Activated CD8-positive, alpha-beta T cell treated with anti-CD3 and anti-CD28 coated beads for 36 hours (primary cell): ENCODE results near the gene TRIO. TPM values are rescaled to one million over a fixed set of nuclear protein-coding genes. Genes with fewer than 3 reads are reported as not detected.

ENCODE experiments used
- ATAC-seq: fragments of 200-7000 bp; cut with Tn5 transposase; one replicate; pipeline ENCODE4 v1.10.0; 2021; ENCODE audit warnings: mild to moderate bottlenecking, moderate library complexity
- CTCF ChIA-PET: fragments of 350-600 bp; sonication (Branson Sonifier 250); formaldehyde crosslinking; loops from one replicate; lab custom pipeline; 2021; ENCODE audit warnings: antibody characterized with exemption; lab: Charles Lee
- POLR2A ChIA-PET: fragments of 350-600 bp; sonication (Branson Sonifier 250); formaldehyde crosslinking; loops from one replicate; lab custom pipeline; 2021; ENCODE audit warnings: antibody characterized with exemption; lab: Charles Lee
- DNase-seq: peaks from one replicate; pipeline ENCODE4 v3.0.0-alpha.2; 2020
- H3K27ac Mint-ChIP-seq: one replicate; pipeline ENCODE4 v1.8.0; 2021; ENCODE audit warnings: mild to moderate bottlenecking, mixed read lengths
- H3K27me3 Mint-ChIP-seq: one replicate; pipeline ENCODE4 v1.8.0; 2021; ENCODE audit warnings: mixed read lengths
- H3K36me3 Mint-ChIP-seq: one replicate; pipeline ENCODE4 v1.8.0; 2021; ENCODE audit warnings: low read depth, mixed read lengths
- H3K4me1 Mint-ChIP-seq: one replicate; pipeline ENCODE4 v1.8.0; 2021; ENCODE audit warnings: low read depth, mixed read lengths
- H3K4me3 Mint-ChIP-seq: one replicate; pipeline ENCODE4 v1.8.0; 2021; ENCODE audit warnings: mild to moderate bottlenecking, moderate library complexity, mixed read lengths
- H3K9me3 Mint-ChIP-seq: one replicate; pipeline ENCODE4 v1.8.0; 2021; ENCODE audit warnings: mixed read lengths
- intact Hi-C: fragments of 100-400 bp; cut with micrococcal nuclease; formaldehyde crosslinking; loops from one replicate; pipeline ENCODE4 v1.10.0; 2022
- total RNA-seq, 2 experiments: library from RNA; stranded (reverse); gene quantifications; one replicate each; pipeline ENCODE4 v1.2.3, GENCODE V29; 2021
- TF ChIP-seq, protein P1 (sequence below): fragments of 200-600 bp; IDR thresholded peaks from one replicate; pipeline ENCODE4 v1.8.0; 2022; ENCODE audit warnings: antibody characterized with exemption, mild to moderate bottlenecking

Gene TRIO
- total RNA-seq, 2 experiments from 2014 or later = 11.4 to 11.5 TPM

- POLR2A ChIA-PET = interaction anchor here (0.7 kb wide), 1 partner anchor 19 kb away, joined by 3 read pairs; no protein-coding TSS in a partner anchor
- Mint-ChIP-seq H3K27ac (no peak overlapping the region), H3K9me3 (no peaks in the 10 kb centered on the region), H3K4me3 (no peak overlapping the region), H3K4me1 (peaks cover 8% of the 10 kb centered on the region), H3K36me3 (no peaks in the 10 kb centered on the region), H3K27me3 (peaks cover 46% of the 10 kb centered on the region)
- ATAC-seq (no peak), DNase-seq (no peak)
- intact Hi-C loops = no loop called here
- TF ChIP-seq, protein P1, sequence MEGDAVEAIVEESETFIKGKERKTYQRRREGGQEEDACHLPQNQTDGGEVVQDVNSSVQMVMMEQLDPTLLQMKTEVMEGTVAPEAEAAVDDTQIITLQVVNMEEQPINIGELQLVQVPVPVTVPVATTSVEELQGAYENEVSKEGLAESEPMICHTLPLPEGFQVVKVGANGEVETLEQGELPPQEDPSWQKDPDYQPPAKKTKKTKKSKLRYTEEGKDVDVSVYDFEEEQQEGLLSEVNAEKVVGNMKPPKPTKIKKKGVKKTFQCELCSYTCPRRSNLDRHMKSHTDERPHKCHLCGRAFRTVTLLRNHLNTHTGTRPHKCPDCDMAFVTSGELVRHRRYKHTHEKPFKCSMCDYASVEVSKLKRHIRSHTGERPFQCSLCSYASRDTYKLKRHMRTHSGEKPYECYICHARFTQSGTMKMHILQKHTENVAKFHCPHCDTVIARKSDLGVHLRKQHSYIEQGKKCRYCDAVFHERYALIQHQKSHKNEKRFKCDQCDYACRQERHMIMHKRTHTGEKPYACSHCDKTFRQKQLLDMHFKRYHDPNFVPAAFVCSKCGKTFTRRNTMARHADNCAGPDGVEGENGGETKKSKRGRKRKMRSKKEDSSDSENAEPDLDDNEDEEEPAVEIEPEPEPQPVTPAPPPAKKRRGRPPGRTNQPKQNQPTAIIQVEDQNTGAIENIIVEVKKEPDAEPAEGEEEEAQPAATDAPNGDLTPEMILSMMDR = no peak
- CTCF ChIA-PET = interaction anchor here (1.3 to 2.9 kb wide), 2 partner anchors 9 to 128 kb away, joined by 5 to 10 read pairs; no protein-coding TSS in a partner anchor
These were observed 1.4 kb upstream of the TRIO start for GRCh38 chr5:14141764-14142163.

- H3K36me3 Mint-ChIP-seq = no peaks in the 10 kb centered on the region
- ChIA-PET CTCF (interaction anchor here (2.9 kb wide), 1 partner anchor 128 kb away, joined by 10 read pairs; no protein-coding TSS in a partner anchor), POLR2A (interaction anchor here (0.7 kb wide), 1 partner anchor 19 kb away, joined by 3 read pairs; no protein-coding TSS in a partner anchor)
- no peak for DNase-seq
- intact Hi-C loops = no loop called here
- H3K27me3 Mint-ChIP-seq = peaks cover 47% of the 10 kb centered on the region
- no peak overlapping the region for H3K27ac Mint-ChIP-seq
- no peak for ATAC-seq
- no peaks in the 10 kb centered on the region for H3K9me3 Mint-ChIP-seq
- TF ChIP-seq, protein P1 = no peak
- peaks cover 8% of the 10 kb centered on the region for H3K4me1 Mint-ChIP-seq
- H3K4me3 Mint-ChIP-seq = peak overlapping the region; percentile 77
These were observed 828 bp upstream of the TRIO start for GRCh38 chr5:14142202-14142826.

DNA sequence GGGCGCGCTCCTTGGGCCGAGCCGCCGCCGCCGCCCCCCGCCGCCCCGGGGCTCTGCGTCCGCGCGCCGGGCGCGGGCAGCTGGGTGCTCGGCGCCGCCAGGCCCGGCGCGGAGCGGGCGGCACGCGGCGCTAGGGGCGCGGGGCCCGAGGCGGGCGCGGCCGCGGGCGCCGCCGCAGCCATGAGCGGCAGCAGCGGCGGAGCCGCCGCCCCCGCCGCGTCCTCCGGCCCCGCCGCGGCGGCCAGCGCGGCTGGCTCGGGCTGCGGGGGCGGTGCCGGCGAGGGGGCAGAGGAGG is 351 bp downstream of the TRIO start:
- Mint-ChIP-seq H3K9me3 (no peaks in the 10 kb centered on the region), H3K27me3 (peaks cover 50% of the 10 kb centered on the region), H3K27ac (no peak overlapping the region), H3K4me1 (peaks cover 8% of the 10 kb centered on the region), H3K36me3 (no peaks in the 10 kb centered on the region), H3K4me3 (no peak overlapping the region)
- TF ChIP-seq, protein P1 = no peak
- ATAC-seq (peak; percentile 7), DNase-seq (no peak)
- ChIA-PET CTCF (no interaction called here), POLR2A (no interaction called here)
- intact Hi-C loops = no loop called here

- intact Hi-C loops = no loop called here
- peak overlapping the region; percentile 77 for H3K4me3 Mint-ChIP-seq
- TF ChIP-seq, protein P1 = no peak
- DNase-seq (peak; percentile 56), ATAC-seq (no peak)
- POLR2A ChIA-PET = no interaction called here
- no peaks in the 10 kb centered on the region for H3K9me3 Mint-ChIP-seq
- CTCF ChIA-PET = no interaction called here
- H3K4me1 Mint-ChIP-seq = peaks cover 8% of the 10 kb centered on the region
- peaks cover 53% of the 10 kb centered on the region for H3K27me3 Mint-ChIP-seq
- peak overlapping the region; percentile 15 for H3K27ac Mint-ChIP-seq
- no peaks in the 10 kb centered on the region for H3K36me3 Mint-ChIP-seq
These were observed 871 bp downstream of the TRIO start for GRCh38 chr5:14143841-14144585.
